BE2C (cell line): ENCODE measurements around the gene ADCY5.

Source experiments
- DNase-seq: peaks from one replicate; pipeline ENCODE4 v3.0.0-alpha.2; 2020
- H3K27me3 ChIP-seq: fragments of 250-450 bp; sonication (Bioruptor Pico); 2 replicates; pipeline ENCODE4 v1.5.1; 2020; ENCODE audit warnings: mild to moderate bottlenecking
- H3K36me3 ChIP-seq: fragments of 250-450 bp; sonication (Bioruptor Pico); 2 replicates; pipeline ENCODE4 v1.5.1; 2020; ENCODE audit warnings: mild to moderate bottlenecking
- H3K4me1 ChIP-seq: fragments of 250-450 bp; sonication (Bioruptor Pico); 2 replicates; pipeline ENCODE4 v1.5.1; 2020
- H3K4me3 ChIP-seq: 2 replicates; pipeline ENCODE4 v1.5.1; 2011; ENCODE audit warnings: low read depth, low read length
- H3K9me3 ChIP-seq: fragments of 250-450 bp; sonication (Bioruptor Pico); 2 replicates; pipeline ENCODE4 v1.5.1; 2020
- CTCF ChIP-seq: IDR thresholded peaks from 2 replicates; pipeline ENCODE4 v1.5.1; 2012; ENCODE audit warnings: mild to moderate bottlenecking, low read depth, low read length

Gene ADCY5

DNA sequence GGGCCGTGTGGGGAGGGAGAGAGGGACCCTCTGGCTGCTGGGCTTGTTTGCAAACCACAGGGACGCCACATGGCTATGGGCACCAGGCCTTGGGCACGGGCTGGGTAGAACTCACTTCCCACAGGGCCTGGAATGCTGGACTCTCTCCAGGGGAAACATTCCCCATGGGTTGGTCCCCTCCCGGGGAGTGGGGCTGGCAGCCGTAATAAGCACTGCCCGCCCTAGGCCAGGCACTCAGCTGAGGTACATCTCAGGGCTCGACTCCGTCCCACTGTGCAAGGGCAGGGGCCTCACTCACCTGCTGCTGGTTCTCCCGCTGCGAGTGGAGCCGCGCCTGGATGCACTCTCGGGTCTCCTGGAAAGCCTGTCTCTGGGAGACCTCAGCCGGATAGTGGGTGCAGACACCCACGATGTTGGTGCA lies 96.7 kb downstream of the ADCY5 start:
- no peaks in the 10 kb centered on the region for H3K4me1 ChIP-seq
- H3K27me3 ChIP-seq, result no peaks in the 10 kb centered on the region
- H3K36me3 ChIP-seq, result no peaks in the 10 kb centered on the region
- no peak for DNase-seq
- TF ChIP-seq CTCF, result no peak
- no peak overlapping the region for H3K4me3 ChIP-seq
- no peaks in the 10 kb centered on the region; the same call in 1 of the 2 replicates for H3K9me3 ChIP-seq

DNA sequence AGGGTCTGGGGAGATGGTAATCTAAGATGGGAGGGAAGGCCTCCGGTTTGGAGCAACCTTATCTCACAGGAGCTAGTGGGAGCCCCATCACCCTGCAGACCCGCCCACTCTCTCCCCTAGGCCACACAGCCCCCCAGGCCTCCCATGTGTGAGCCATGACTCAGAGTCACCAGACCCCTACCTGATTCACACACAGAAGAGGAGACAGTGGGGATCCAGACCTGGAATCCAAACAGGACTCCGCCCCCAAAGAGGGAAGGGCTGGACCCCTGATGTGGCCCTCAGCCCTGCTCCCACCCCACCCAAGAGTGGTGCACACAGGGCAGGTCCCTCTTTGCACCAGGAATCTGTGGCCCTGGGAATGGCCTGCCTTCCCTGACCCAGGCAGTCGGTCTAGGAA lies 97.4 kb downstream of the ADCY5 start:
- DNase-seq, result no peak
- no peak for TF ChIP-seq CTCF
- Histone ChIP-seq H3K4me3 (no peak overlapping the region), H3K27me3 (no peaks in the 10 kb centered on the region), H3K4me1 (peaks cover 2% of the 10 kb centered on the region; the same call in 1 of the 2 replicates), H3K9me3 (no peaks in the 10 kb centered on the region; the same call in 1 of the 2 replicates), H3K36me3 (no peaks in the 10 kb centered on the region)

DNA sequence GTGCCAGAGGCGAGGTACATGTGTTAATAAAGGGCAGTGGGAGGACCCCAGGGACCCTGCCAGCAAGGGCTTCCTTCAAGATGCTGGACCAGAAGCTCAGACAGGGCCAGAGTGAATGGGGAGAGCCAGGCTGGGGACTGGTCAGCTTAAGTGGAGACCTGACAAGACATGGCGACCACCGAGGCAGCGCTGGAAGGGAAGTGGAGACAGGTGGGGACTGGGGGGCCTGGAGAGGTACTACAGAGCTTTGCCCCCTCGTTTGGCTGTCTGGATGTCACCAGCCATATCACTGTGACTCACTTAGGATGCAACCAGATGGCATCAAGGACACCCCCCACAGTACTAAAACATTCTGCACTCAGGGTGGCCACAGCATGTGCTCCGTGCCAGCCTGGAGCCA lies 97.9 kb downstream of the ADCY5 start:
- no peak for DNase-seq
- TF ChIP-seq CTCF, result no peak
- peaks cover 2% of the 10 kb centered on the region; the same call in 1 of the 2 replicates for H3K4me1 ChIP-seq
- no peaks in the 10 kb centered on the region; the same call in 1 of the 2 replicates for H3K9me3 ChIP-seq
- no peaks in the 10 kb centered on the region for H3K36me3 ChIP-seq
- H3K27me3 ChIP-seq, result no peaks in the 10 kb centered on the region
- no peak overlapping the region for H3K4me3 ChIP-seq

- no peaks in the 10 kb centered on the region for H3K36me3 ChIP-seq
- H3K9me3 ChIP-seq, result no peaks in the 10 kb centered on the region; the same call in 1 of the 2 replicates
- DNase-seq, result no peak
- TF ChIP-seq CTCF, result no peak
- peaks cover 2% of the 10 kb centered on the region; the same call in 1 of the 2 replicates for H3K4me1 ChIP-seq
- no peak overlapping the region for H3K4me3 ChIP-seq
- no peaks in the 10 kb centered on the region for H3K27me3 ChIP-seq
These were observed 99.1 kb downstream of the ADCY5 start for GRCh38 chr3:123349566-123350435.

GRCh38 chr3:123349201-123349535 lies 99.7 kb downstream of the ADCY5 start:
- no peak overlapping the region for H3K4me3 ChIP-seq
- TF ChIP-seq CTCF, result no peak
- no peaks in the 10 kb centered on the region; the same call in 1 of the 2 replicates for H3K9me3 ChIP-seq
- no peak for DNase-seq
- H3K4me1 ChIP-seq, result peaks cover 2% of the 10 kb centered on the region; the same call in 1 of the 2 replicates
- no peaks in the 10 kb centered on the region for H3K27me3 ChIP-seq
- H3K36me3 ChIP-seq, result no peaks in the 10 kb centered on the region
